ENCODE measurements around the gene COL1A2.

GRCh38 chr7:94414980-94415379 is 20.3 kb downstream of the COL1A2 start:
- TF ChIP-seq CTCF (IDR thresholded peaks at IDR 0.05; ENCODE audit: poor library complexity, severe bottlenecking): no peak
- no peak for TF ChIP-seq POLR2AphosphoS5 (IDR thresholded peaks at IDR 0.05)
- TF ChIP-seq REST (IDR thresholded peaks at IDR 0.05; ENCODE audit: borderline replicate concordance): no peak
- TF ChIP-seq MXI1 (conservative IDR thresholded peaks at IDR 0.05; ENCODE audit: poor library complexity, severe bottlenecking): no peak
- TF ChIP-seq EP300 (conservative IDR thresholded peaks at IDR 0.05; ENCODE audit: poor library complexity, severe bottlenecking): no peak
- TF ChIP-seq TAF1 (IDR thresholded peaks at IDR 0.05; ENCODE audit: low read depth): no peak
- no peak for TF ChIP-seq SMC3 (conservative IDR thresholded peaks at IDR 0.05; ENCODE audit: poor library complexity)
